PC-3 (cell line): ENCODE data around the gene DNAJB4. TPM values are rescaled to one million over a fixed set of nuclear protein-coding genes. Genes with fewer than 3 reads are reported as not detected.

ENCODE experiments used
- ATAC-seq: fragments of 200-7000 bp; cut with Tn5 transposase; 2 replicates; pipeline ENCODE4 v1.9.1; 2020; ENCODE audit warnings: mild to moderate bottlenecking, moderate library complexity
- BruUV-seq: library from RNA; stranded (reverse); fragments of 400-500 nt; replicated peaks from 2 replicates; lab custom pipeline; 2021; lab: Mats Ljungman, UMichigan
- CTCF ChIA-PET: fragments of 300-600 bp; sonication (Branson Sonifier 250); formaldehyde crosslinking; loops from one replicate; lab custom pipeline; 2022; ENCODE audit warnings: antibody characterized with exemption; lab: Charles Lee
- POLR2A ChIA-PET: fragments of 300-600 bp; sonication (Branson Sonifier 250); formaldehyde crosslinking; loops from one replicate; lab custom pipeline; 2022; ENCODE audit warnings: antibody characterized with exemption; ENCODE audit not compliant: unreplicated experiment; lab: Charles Lee
- DNase-seq: peaks from one replicate; pipeline ENCODE4 v3.0.0-alpha.2; 2015
- H2AFZ ChIP-seq: fragments of 300-600 bp; sonication (generic); 2 replicates; pipeline ENCODE4 v1.6.0; 2016; ENCODE audit warnings: antibody characterized with exemption, low read length
- H3F3A ChIP-seq: fragments of 300-600 bp; sonication (generic); one replicate; pipeline ENCODE4 v1.6.0; 2017; ENCODE audit warnings: antibody characterized with exemption, low read length, control low read depth, mild to moderate bottlenecking; ENCODE audit not compliant: unreplicated experiment
- H3K27ac ChIP-seq: fragments of 300-600 bp; sonication (generic); 2 replicates; pipeline ENCODE4 v1.5.1; 2016; ENCODE audit warnings: mild to moderate bottlenecking, low read length
- H3K27me3 ChIP-seq: fragments of 300-600 bp; sonication (generic); 2 replicates; pipeline ENCODE4 v1.6.1; 2016; ENCODE audit warnings: low read length, mixed read lengths
- H3K36me3 ChIP-seq: fragments of 300-600 bp; sonication (generic); 2 replicates; pipeline ENCODE4 v1.6.1; 2016; ENCODE audit warnings: low read depth, mixed run types, low read length, mixed read lengths
- H3K4me1 ChIP-seq: fragments of 300-600 bp; sonication (generic); 2 replicates; pipeline ENCODE4 v1.5.1; 2016; ENCODE audit warnings: low read length; ENCODE audit not compliant: insufficient read depth
- H3K4me2 ChIP-seq: fragments of 300-600 bp; sonication (generic); 2 replicates; pipeline ENCODE4 v1.6.0; 2016; ENCODE audit warnings: low read length
- H3K4me3 ChIP-seq: fragments of 300-600 bp; sonication (generic); 2 replicates; pipeline ENCODE4 v1.5.1; 2016; ENCODE audit warnings: mild to moderate bottlenecking, low read length, mixed read lengths
- H3K79me2 ChIP-seq: fragments of 300-600 bp; sonication (generic); 2 replicates; pipeline ENCODE4 v1.6.1; 2017; ENCODE audit warnings: low read length, mixed read lengths
- H3K9ac ChIP-seq: fragments of 300-600 bp; sonication (generic); 2 replicates; pipeline ENCODE4 v1.6.0; 2016; ENCODE audit warnings: mild to moderate bottlenecking, low read length
- H3K9me2 ChIP-seq: fragments of 300-600 bp; sonication (generic); replicated peaks from 2 replicates; pipeline ENCODE4 v1.6.1; 2016; ENCODE audit warnings: mixed run types, low read length, mixed read lengths
- H3K9me3 ChIP-seq: fragments of 300-600 bp; sonication (generic); 2 replicates; pipeline ENCODE4 v1.6.1; 2016; ENCODE audit warnings: low read length, mixed read lengths
- H4K20me1 ChIP-seq: fragments of 300-600 bp; sonication (generic); 2 replicates; pipeline ENCODE4 v1.6.1; 2016; ENCODE audit warnings: low read length, mixed read lengths
- EZH2 ChIP-seq: fragments of 300-600 bp; sonication (generic); IDR thresholded peaks from one replicate; pipeline ENCODE4 v1.6.1; 2017; ENCODE audit warnings: antibody characterized with exemption, mild to moderate bottlenecking, low read length; ENCODE audit not compliant: unreplicated experiment
- EZH2phosphoT487 ChIP-seq: fragments of 300-600 bp; sonication (generic); IDR thresholded peaks from 2 replicates; pipeline ENCODE4 v1.6.1; 2018; ENCODE audit warnings: mild to moderate bottlenecking, antibody characterized with exemption, low read length, borderline replicate concordance
- intact Hi-C: fragments of 100-400 bp; cut with micrococcal nuclease; formaldehyde crosslinking; loops from 2 replicates; pipeline ENCODE4 v1.9.0; 2023
- total RNA-seq: library from RNA; depleted of rRNA; stranded (reverse); fragments of >200 nt; gene quantifications from 2 replicates; pipeline ENCODE4 v1.2.3, GENCODE V29; 2014
- TF ChIP-seq, protein P1 (sequence below): fragments of 300-600 bp; sonication (generic); conservative IDR thresholded peaks from 2 replicates; pipeline ENCODE4 v1.5.1; 2017; ENCODE audit warnings: antibody characterized with exemption, low read depth, mild to moderate bottlenecking, low read length

DNAJB4 gene
- total RNA-seq, 1 experiment from 2014 or later = 4.5 TPM

GRCh38 chr1:78036450-78036849, 31.7 kb downstream of the DNAJB4 start:
- H2AFZ ChIP-seq = no peak overlapping the region
- TF ChIP-seq EZH2phosphoT487 = no peak
- TF ChIP-seq EZH2 = no peak
- TF ChIP-seq, protein P1, sequence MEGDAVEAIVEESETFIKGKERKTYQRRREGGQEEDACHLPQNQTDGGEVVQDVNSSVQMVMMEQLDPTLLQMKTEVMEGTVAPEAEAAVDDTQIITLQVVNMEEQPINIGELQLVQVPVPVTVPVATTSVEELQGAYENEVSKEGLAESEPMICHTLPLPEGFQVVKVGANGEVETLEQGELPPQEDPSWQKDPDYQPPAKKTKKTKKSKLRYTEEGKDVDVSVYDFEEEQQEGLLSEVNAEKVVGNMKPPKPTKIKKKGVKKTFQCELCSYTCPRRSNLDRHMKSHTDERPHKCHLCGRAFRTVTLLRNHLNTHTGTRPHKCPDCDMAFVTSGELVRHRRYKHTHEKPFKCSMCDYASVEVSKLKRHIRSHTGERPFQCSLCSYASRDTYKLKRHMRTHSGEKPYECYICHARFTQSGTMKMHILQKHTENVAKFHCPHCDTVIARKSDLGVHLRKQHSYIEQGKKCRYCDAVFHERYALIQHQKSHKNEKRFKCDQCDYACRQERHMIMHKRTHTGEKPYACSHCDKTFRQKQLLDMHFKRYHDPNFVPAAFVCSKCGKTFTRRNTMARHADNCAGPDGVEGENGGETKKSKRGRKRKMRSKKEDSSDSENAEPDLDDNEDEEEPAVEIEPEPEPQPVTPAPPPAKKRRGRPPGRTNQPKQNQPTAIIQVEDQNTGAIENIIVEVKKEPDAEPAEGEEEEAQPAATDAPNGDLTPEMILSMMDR = no peak
- POLR2A ChIA-PET = no interaction called here

DNA sequence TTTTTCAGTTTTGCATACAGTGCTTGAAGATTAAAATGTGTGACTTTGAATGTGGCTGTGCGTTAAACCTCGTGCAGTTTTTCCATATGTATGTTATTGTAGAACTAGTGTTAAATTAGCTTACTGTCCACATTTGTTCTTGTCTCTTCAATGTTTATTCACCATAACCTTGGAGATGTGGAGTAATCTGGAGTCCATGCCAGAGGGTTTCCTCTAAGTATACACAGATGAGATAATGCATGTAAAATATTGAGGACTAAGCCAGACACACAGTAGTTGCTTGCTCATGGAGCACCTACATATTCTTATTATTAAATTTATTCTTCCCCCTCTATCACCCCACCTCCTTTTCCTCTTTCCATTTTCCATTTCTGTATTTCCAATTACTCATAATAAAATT, 33.3 kb downstream of the DNAJB4 start:
- POLR2A ChIA-PET = interaction anchor here (1.0 kb wide), 1 partner anchor 33 kb away, joined by 8 read pairs; the partner anchor contains the start of gene DNAJB4

More at GRCh38 chr1:78036450-78036849, 31.7 kb downstream of the DNAJB4 start:
- intact Hi-C loops = no loop called here
- Histone ChIP-seq H3K4me2 (no peak overlapping the region), H3K9ac (no peak overlapping the region), H3K79me2 (no peaks in the 10 kb centered on the region), H3F3A (no peaks in the 10 kb centered on the region), H3K9me2 (no peaks in the 10 kb centered on the region), H3K27me3 (no peaks in the 10 kb centered on the region), H3K36me3 (no peaks in the 10 kb centered on the region), H4K20me1 (no peaks in the 10 kb centered on the region), H3K27ac (no peak overlapping the region), H3K4me3 (no peak overlapping the region), H3K9me3 (no peaks in the 10 kb centered on the region), H3K4me1 (peaks cover 13% of the 10 kb centered on the region)
- no TSS peak for BruUV-seq
- no peak for DNase-seq
- CTCF ChIA-PET = no interaction called here
- no peak for ATAC-seq

More for the DNA sequence above, 33.3 kb downstream of the DNAJB4 start:
- no peak overlapping the region for H3K4me3 ChIP-seq
- intact Hi-C loops = loop anchor here (1.0 to 2.0 kb wide), 4 partner anchors 33 to 59 kb away; partner anchors contain the start of genes DNAJB4 and FUBP1
- peak overlapping the region; percentile 25; the same call in 1 of the 2 replicates for H3K9ac ChIP-seq
- CTCF ChIA-PET = interaction anchor here (0.6 kb wide), 1 partner anchor 421 kb away, joined by 3 read pairs; no protein-coding TSS in a partner anchor
- H3K9me3 ChIP-seq = no peaks in the 10 kb centered on the region
- TF ChIP-seq, protein P1 = no peak
- TF ChIP-seq EZH2 (no peak), EZH2phosphoT487 (no peak)
- H3K9me2 ChIP-seq = no peaks in the 10 kb centered on the region
- H3K27me3 ChIP-seq = no peaks in the 10 kb centered on the region
- H4K20me1 ChIP-seq = no peaks in the 10 kb centered on the region
- H3K27ac ChIP-seq = peak overlapping the region; percentile 74
- H3F3A ChIP-seq = no peaks in the 10 kb centered on the region
- peaks cover 13% of the 10 kb centered on the region for H3K4me1 ChIP-seq
- H3K36me3 ChIP-seq = no peaks in the 10 kb centered on the region
- no peak for DNase-seq
- BruUV-seq = no TSS peak
- H3K4me2 ChIP-seq = peak overlapping the region; percentile 24; the same call in 1 of the 2 replicates
- ATAC-seq = peak; percentile 73
- no peaks in the 10 kb centered on the region for H3K79me2 ChIP-seq
- H2AFZ ChIP-seq = no peak overlapping the region
